Measurements from ENCODE around the gene TNFRSF12A. TPM values are rescaled to one million over a fixed set of nuclear protein-coding genes. Genes with fewer than 3 reads are reported as not detected.

The TNFRSF12A gene
- total and polyA plus RNA-seq, 2 of the 4 experiments (the other 2 are of a cell fraction), result 103 to 304 TPM

- H3K4me3 ChIP-seq (ENCODE audit: insufficient read depth, low read depth, low read length), result no peak overlapping the region
- H4K91ac ChIP-seq (ENCODE audit: insufficient read depth, low read depth, low read length), result no peak overlapping the region
- no peaks in the 10 kb centered on the region for H3K36me3 ChIP-seq (ENCODE audit: control insufficient read depth, insufficient read depth, low read length)
- DNase-seq (no peak), ATAC-seq (ENCODE audit: low read depth) (no peak)
- no peak overlapping the region for H3K14ac ChIP-seq (replicated peaks; ENCODE audit: low read depth, low read length)
- dilution Hi-C loops (cut with HindIII; ENCODE audit: low sequenced_read_pairs, unreplicated experiment) (no loop called here), in situ Hi-C loops (cut with MboI; ENCODE audit: low sequenced_read_pairs) (no loop called here), intact Hi-C loops (cut with micrococcal nuclease) (no loop called here)
- no peak for TF ChIP-seq FOS (IDR thresholded peaks at IDR 0.05; ENCODE audit: low read depth, low read length)
- TF ChIP-seq CHD1 (IDR thresholded peaks at IDR 0.05; ENCODE audit: low read depth, low read length), result no peak
- TF ChIP-seq SMC3 (IDR thresholded peaks at IDR 0.05; ENCODE audit: low read depth, low read length), result no peak
- no peak for TF ChIP-seq MAZ (IDR thresholded peaks at IDR 0.05; ENCODE audit: borderline replicate concordance, low read depth, low read length)
- TF ChIP-seq CTCF (conservative IDR thresholded peaks at IDR 0.05; ENCODE audit: low read depth, low read length), result no peak
- no peak for TF ChIP-seq RCOR1 (IDR thresholded peaks at IDR 0.05; ENCODE audit: insufficient replicate concordance, low read length)
- TF ChIP-seq USF2 (IDR thresholded peaks at IDR 0.05; ENCODE audit: low read depth, low read length), result no peak
- no peak for TF ChIP-seq ELK1 (IDR thresholded peaks at IDR 0.05; ENCODE audit: borderline replicate concordance, low read depth, low read length)
- no peak for TF ChIP-seq MXI1 (IDR thresholded peaks at IDR 0.05; ENCODE audit: borderline replicate concordance, low read depth, low read length)
- H3K4me2 ChIP-seq (ENCODE audit: low read depth, low read length), result no peak overlapping the region
- no peak overlapping the region for H3K23ac ChIP-seq (ENCODE audit: low read depth, low read length)
- no peak overlapping the region for H2BK5ac ChIP-seq (ENCODE audit: low read depth, low read length, poor library complexity, severe bottlenecking)
- H2AFZ ChIP-seq (replicated peaks; ENCODE audit: low read length, poor library complexity), result no peak overlapping the region
- H3K4ac ChIP-seq (ENCODE audit: low read depth, low read length), result no peak overlapping the region
- CTCF ChIA-PET, result no interaction called here
- H3K27ac ChIP-seq (ENCODE audit: insufficient read depth, low read length), result no peak overlapping the region
- BruUV-seq (replicated peaks), result no TSS peak
- H2BK15ac ChIP-seq (ENCODE audit: low read depth, low read length), result no peak overlapping the region
- H3K18ac ChIP-seq (ENCODE audit: low read depth, low read length), result no peak overlapping the region
- no peak overlapping the region for H4K5ac ChIP-seq (ENCODE audit: low read depth, low read length)
- H3K9ac ChIP-seq (ENCODE audit: low read depth, low read length), result no peak overlapping the region
- no peak overlapping the region for H3K56ac ChIP-seq (ENCODE audit: extremely low read depth, insufficient read depth, low read length)
- no peak overlapping the region for H2BK120ac ChIP-seq (ENCODE audit: low read depth, low read length)
- H4K20me1 ChIP-seq (ENCODE audit: insufficient read depth, low read length), result no peaks in the 10 kb centered on the region; the same call in 1 of the 2 replicates
- no peak overlapping the region for H2AK5ac ChIP-seq (ENCODE audit: low read depth, low read length)
- H3K9me3 ChIP-seq (ENCODE audit: control insufficient read depth, insufficient read depth, low read length), result no peaks in the 10 kb centered on the region
- no peaks in the 10 kb centered on the region for H3K27me3 ChIP-seq (ENCODE audit: control insufficient read depth, insufficient read depth, low read length)
- H2BK20ac ChIP-seq (ENCODE audit: low read depth, low read length), result no peak overlapping the region
- 92% methylated on average over 6 of the region's 19 CpGs; no CpG with 5 or more reads in 1 of the 2 experiments for WGBS, 2 experiments (ENCODE audit: extremely low coverage in 2 of 2, insufficient read length in 1 of 2)
- H4K8ac ChIP-seq (ENCODE audit: low read depth in 2 of 2, low read length in 2 of 2), result no peak overlapping the region
- POLR2A ChIA-PET (ENCODE audit: unreplicated experiment), result no interaction called here
- no peak overlapping the region for H2AK9ac ChIP-seq (replicated peaks; ENCODE audit: low read depth, low read length, poor library complexity)
- H3K9me1 ChIP-seq (ENCODE audit: insufficient read depth, low read length), result peaks cover 10% of the 10 kb centered on the region
- H3K79me1 ChIP-seq (ENCODE audit: low read depth in 1 of 2, low read length in 2 of 2), result peaks cover 0 to 16% of the 10 kb centered on the region in 2 experiments; a peak in 1 of 4 replicates
- peaks cover 5% of the 10 kb centered on the region for H3K4me1 ChIP-seq (ENCODE audit: control insufficient read depth, insufficient read depth, low read length)
Observed at GRCh38 chr16:3056336-3057180, 36.4 kb downstream of the TNFRSF12A start.

Data from IMR-90 (cell line).